HUDEP-2 (cell line): ENCODE results near the gene ZFP90.
"Not testable (repeated sequence)": the region's sequence is repeated elsewhere in the genome, so short reads cannot be mapped to it uniquely, and the experiment has no call there.

ENCODE experiments used
- DNase-seq, 76 experiments: peaks; one replicate each; lab custom pipeline; 2025; ENCODE audit not compliant: unreplicated experiment in 76 of 76; lab: John Stamatoyannopoulos, UW

The ZFP90 gene

DNA sequence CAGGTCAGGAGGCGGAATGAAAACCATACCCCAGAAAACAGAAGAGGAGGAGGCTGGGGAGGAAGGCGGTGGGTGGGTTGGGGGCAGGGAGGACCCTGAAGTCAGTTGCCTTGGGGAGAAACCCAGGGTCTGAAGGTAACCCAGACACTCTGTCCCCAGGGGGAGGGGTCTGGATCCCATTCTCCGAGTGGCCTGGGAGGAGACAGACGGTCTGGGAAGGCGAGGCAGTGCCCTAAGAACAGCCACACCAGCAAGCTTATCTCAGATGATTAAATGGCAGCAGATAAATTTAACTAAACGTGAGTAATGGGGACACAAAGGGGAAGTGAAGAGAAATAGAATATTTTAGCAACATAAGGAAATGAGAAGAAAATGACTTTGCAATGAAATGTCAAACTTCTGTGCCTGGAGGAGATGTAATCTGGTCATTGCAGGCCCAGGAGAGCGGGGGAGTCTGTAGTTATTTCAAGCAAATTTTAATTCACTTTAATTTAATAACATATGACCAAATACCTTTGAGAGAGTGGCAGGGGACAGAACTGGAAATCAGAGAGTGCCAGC lies 21.4 kb upstream of the ZFP90 start:
- peak in 2 of 76 experiments; percentile 1 to 11 for DNase-seq

GRCh38 chr16:68519225-68519745 lies 19.8 kb upstream of the ZFP90 start:
- no peak for DNase-seq

GRCh38 chr16:68520649-68521086 lies 18.4 kb upstream of the ZFP90 start:
- peak in 74 of 76 experiments; percentile 16 to 88 (median 68) for DNase-seq

- no peak for DNase-seq
These were observed 14.8 kb upstream of the ZFP90 start for GRCh38 chr16:68524069-68524820.

DNA sequence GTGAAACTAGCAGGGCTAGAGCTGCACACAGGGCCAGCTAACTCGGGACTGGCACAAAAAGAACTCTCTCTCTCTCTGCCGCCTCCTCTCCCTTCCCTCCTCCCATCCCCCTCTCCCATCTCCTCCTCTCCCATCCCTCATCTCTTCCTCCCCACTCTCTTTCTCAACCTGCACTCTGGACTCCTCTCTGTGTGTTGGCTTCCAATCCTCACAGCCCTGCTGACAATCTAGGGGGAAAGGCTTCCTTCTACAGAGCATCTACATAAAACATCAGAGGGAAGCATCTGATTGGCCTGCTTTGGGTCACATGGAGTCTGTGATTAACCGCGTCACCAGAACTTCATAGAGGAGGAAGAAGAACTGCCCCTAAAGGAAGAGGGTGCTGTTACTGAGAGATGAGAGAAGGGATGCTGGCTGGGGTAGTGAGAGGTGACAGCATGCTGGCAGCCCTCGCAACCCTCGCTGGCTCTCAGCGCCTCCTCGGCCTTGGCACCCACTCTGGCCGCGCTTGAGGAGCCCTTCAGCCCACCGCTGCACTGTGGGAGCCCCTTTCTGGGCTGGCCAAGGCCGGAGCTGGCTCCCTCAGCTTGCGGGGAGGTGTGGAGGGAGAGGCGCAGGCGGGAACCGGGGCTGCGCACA lies 12.8 kb upstream of the ZFP90 start:
- no peak for DNase-seq

DNA sequence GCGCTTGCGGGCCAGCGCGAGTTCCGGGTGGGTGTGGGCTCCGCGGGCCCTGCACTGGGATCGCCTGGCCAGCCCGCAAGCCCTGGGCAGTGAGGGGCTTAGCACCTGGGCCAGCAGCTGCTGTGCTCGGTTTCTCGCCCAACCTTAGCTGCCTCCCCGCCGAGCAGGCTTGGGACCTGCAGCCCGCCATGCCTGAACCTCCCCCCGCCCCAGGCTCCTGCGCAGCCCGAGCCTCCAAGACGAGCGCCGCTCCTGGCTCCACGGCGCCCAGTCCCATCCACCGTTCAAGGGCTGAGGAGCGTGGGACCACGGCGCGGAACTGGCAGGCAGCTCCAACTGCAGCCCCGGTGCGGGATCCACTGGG lies 12.3 kb upstream of the ZFP90 start:
- DNase-seq, result no peak

GRCh38 chr16:68528233-68528632 lies 10.9 kb upstream of the ZFP90 start:
- DNase-seq, result peak in 38 of 76 experiments; percentile 9 to 69 (median 34)

DNA sequence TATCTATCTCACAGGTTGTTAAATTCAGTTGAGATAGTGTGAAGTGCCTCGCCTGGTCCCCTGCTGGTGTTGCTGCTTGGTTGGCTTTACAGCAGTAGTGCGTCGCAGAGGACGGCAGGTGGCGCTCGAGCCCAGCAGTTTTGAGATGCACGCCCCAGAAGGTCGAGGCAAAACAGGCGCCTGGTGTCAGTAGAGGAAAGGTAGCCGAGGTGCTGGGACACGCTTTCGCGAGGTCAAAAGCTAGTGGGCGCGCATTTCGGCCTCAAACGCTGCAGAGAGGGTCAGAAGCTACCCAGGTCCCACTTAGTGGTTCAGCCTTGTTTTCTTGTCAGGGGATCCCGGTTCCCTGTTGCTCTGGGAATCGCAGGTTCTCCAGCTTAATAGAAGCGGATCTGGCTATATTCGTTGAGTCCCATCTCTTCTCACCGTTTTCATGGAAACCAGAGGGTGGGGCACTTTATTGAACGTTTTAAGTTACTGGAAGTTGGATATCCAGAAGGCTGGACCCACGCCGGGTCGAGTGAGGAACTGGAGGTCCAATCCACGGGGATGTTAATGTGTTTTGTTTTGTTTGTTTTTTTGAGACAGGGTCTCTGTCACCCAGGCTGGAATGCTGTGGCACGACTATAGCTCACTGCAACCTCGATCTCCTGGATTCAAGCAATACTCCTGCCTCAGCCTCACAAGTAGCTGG lies 10.3 kb upstream of the ZFP90 start:
- peak in 73 of 76 experiments; percentile 36 to 88 (median 76) for DNase-seq

DNA sequence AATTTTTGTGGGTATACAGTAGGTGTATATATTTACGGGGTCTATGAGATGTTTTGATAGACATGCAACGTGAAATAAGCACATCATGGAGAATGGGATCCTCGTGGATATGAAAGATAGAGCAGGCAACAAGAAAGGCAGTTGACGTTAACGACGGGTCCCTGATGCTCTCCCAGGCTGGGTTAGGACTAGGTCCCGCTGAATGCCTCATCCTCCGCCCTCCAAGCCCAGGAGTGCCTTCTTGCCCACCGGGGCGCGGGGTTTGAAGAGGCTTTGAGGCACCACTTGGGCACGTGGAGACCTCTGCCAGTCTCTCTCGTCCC lies 9.5 kb upstream of the ZFP90 start:
- peak in 2 of 76 experiments; percentile 44 to 46 for DNase-seq

DNA sequence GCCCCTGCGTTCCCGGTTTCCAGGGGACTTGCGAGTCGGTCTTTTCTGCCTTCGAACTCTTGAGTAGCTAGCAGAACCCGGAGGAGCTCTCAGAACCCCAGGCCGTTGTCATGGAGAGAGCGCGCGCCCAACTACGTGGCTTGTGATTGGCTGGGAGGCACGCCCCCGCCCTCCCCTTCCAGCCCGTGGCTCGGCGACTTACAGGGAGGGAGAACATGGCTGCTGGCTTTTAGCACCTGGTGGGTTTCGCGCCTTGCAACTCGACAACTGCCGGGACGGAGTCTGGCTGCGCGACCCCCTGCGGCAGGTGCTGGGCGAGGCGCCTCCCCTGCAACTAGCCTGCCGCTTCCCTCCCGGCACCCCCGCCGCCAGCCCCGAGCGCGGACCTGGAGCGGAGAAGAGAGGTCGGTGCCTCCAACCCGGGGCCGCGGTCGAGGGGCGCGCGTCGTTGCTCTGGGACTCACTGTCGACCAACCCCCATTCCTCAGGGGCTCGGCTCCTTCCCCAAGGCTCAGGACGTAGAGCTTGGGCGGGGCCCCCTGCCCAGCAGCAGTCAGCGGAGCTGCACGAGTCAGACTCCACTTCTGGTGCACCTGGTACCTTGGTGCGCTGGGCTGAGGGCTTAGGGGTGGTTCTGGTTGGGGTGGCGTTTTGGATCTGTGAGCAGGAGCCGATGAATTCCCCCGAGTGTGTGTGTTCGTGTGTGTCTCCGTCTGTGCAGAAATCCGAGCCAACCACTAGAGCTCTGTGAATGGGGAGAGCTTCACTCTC lies 9.0 kb upstream of the ZFP90 start:
- peak in 73 of 76 experiments; percentile 43 to 90 (median 81) for DNase-seq

DNA sequence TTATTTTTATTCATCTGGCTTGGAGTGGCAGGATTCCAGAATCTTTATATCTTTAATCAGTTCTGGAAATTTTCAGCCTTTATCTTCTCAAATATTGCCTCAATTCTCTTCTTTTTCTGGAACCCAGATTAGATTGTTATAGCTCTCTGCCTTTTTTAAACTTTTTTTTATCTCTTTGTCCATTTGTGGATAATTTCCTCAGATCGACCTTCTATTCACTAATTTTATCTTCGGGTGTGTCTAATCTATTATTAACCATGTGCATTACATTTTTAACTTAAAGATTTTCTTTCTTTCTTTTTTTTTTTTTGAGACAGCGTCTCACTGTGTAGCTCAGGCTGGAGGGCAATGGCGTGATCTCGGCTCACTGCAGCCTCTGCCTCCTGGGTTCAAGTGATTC lies 5.2 kb upstream of the ZFP90 start:
- DNase-seq, result no peak

DNA sequence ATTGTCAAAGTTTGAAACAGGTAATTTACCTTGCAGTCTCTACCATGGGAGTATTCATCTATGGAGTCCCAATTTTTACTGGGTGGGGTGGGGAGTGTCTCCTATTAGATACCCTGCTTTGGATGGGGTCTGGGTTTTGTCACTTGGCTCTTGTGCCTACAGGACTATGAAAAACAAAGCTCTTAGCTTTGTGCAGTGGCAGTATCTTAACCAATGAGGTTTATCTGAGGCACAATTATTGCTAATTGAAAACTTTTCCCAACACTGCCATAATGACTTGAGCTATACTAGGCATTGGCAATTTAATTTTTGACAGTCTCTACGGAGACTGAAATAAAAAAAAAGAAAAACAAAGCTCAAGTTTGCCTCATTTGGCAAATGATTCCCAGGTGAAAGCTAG lies 3.8 kb upstream of the ZFP90 start:
- no peak for DNase-seq

DNA sequence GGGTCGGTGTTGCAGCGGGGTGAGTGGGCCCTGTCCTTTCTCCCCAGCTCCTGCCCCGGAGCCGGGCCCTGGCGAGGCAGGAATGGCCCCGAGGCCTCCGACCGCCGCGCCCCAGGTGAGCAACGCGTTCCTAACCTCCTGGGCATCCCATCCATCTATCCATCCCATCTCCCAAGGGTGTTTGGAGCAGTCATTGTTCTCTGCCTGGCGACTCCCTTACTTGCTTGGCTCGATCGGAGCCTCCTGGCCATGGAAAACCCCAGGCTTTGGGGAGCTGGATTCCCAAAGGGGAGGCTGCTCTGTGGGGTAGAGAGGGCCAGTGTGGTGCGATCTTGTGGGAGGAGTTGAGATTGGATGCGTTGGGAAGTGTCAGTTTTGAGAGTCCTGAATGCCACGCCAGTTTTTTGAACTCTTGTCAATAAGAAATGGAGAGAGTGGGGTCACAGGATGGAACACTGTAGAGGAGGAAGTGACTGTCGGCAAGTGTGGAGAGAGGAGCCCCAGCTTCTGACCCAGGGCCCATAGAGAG lies 684 bp downstream of the ZFP90 start:
- DNase-seq, result peak in 2 of 76 experiments; percentile 17 to 26

DNA sequence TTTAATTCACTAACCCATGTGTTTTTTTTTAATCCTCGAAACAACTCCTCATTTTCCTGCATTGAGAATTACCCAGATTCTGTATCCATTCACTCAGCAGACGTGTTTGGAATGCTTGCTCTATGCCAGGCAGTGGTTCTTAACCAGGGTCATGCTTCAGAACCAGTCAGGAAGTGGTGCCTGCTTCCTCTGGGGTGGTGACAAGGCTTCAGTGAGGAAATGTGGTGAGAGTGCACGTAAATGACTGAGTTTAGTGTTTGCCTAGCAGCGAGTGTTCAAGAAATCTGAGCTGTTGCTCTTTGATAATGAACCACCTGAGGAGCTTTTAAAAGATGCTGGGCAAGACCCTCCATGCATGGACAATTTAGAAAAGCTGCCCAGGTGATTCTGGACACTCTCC lies 9.9 kb downstream of the ZFP90 start:
- DNase-seq, result no peak

- DNase-seq, result no peak
These were observed 14.1 kb downstream of the ZFP90 start for GRCh38 chr16:68553186-68553585.

DNA sequence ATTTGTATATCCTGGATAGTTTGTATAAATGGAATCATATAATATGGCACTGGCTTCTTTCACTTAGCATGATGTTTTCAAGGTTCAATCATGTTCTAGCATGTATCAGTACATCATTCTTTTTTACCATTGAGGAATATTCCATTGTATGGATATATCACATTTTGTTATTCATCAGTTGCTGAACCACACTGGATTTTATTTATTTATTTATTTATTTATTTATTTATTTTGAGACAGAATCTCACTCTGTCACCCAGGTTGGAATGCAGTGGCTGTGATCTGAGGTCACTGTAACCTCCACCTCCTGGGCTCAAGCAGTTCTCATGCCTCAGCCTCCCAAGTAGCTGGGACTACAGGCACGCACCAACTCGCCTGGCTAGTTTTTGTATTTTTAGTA lies 21.2 kb downstream of the ZFP90 start:
- DNase-seq, result not testable (repeated sequence)

GRCh38 chr16:68563631-68564381 lies 24.7 kb downstream of the ZFP90 start:
- no peak for DNase-seq

GRCh38 chr16:68564382-68564985 lies 25.4 kb downstream of the ZFP90 start:
- no peak for DNase-seq

GRCh38 chr16:68574479-68574878 lies 35.4 kb downstream of the ZFP90 start:
- DNase-seq, result no peak
